GM19397 (cell line): ENCODE results near the gene TARBP2.
"Not testable (repeated sequence)": the region's sequence is repeated elsewhere in the genome, so short reads cannot be mapped to it uniquely, and the experiment has no call there.

ENCODE experiments used
- ATAC-seq: cut with Tn5 transposase; IDR thresholded peaks from one replicate; pipeline ENCODE4 v1.9.1; 2021; ENCODE audit warnings: mild to moderate bottlenecking, moderate library complexity; ENCODE audit not compliant: unreplicated experiment

The TARBP2 gene

DNA sequence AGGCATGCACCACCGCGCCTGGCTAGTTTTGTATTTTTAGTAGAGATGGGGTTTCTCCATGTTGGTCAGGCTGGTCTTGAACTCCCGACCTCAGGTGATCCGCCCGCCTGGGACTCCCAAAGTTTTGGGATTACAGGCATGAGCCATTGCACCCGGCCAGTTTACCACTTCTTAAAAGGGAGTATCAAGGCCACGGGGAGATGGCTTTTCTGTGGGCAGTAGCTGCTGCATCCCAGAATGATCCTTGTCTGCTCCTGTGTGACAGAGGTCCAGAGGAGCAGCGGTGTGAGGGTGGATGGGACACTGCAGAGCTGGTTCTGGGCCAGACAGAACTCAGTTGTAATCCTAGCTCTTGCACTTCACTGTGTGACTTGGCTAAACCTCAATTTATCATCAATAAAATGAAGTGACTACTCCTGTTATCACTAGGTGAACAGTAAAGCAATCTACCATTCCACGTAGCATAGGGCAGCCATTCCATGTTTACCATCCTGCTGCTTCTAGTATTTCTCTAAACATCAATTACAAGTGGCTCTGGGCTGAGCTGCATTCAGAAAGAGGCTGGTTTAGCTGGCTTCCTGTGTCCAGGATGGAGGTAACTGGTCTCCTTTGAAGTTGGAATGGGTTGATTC lies 9.2 kb downstream of the TARBP2 start:
- ATAC-seq = no peak

DNA sequence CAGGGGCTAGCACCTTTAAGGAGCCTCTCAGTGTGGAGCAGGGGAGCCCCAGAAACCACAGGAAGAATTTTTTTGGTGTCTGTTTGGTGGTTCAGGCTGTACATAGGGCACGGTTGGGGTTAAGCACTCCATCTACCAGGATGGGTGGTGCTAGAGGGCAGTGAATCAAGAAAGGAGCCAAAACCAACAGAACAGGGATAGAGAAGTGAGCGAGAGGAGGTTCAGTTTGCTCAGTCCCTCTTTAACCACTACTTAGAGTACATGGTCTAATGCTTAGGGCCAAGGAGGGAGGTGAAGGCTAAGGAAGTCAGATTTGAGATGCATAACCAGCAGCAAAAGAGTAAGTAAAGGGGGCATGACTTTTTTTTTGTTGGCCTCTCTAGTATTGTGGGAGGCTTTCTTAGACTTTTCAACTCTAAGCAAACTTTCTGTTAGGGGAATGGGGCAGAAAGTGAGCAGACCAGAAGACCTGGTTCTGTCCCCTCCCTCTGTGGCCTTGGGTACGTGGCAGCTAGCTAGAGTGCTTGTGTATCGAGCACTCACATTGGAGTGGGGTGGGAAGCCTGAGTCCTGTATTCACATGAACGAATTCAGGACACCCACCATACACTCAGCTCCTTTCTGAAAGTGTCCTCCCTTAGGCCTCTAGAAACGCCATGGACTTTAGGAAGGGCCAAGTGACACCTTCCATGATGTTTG lies 12.8 kb downstream of the TARBP2 start:
- ATAC-seq = no peak

DNA sequence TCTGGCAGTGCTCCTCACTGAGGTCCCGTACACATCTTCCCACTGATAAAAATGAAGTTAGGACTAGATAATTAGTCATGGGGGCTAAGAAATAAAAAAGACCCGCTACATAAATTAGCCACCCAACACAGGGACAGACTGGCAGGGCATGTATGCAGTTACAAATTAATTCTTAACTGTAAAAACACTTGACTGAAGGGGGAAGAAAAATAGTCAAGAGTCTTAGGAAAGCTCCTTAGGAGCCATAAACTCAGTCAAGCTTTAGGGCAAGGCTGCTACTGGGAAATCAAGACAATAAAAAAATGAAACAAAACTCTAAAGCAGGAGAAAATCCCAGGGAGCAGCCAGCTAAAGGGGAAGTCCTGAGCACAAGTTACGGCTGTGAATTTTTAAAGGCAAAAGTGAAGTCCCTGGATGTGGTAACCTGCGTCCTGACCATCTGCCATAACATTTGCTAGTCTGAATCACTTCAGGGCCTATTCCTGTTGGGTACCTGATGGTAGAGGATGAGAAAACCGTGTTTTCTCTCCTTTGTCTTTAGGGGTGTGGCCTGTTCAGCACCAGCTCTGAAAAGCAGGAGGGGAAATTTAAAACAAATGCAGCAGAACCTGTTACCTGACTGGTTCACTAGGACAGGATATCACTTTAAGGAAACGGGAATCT lies 13.7 kb downstream of the TARBP2 start:
- no peak for ATAC-seq

- no peak for ATAC-seq
These were observed 14.2 kb downstream of the TARBP2 start for GRCh38 chr12:53515291-53515680.

GRCh38 chr12:53516758-53517455 lies 15.8 kb downstream of the TARBP2 start:
- ATAC-seq = no peak

DNA sequence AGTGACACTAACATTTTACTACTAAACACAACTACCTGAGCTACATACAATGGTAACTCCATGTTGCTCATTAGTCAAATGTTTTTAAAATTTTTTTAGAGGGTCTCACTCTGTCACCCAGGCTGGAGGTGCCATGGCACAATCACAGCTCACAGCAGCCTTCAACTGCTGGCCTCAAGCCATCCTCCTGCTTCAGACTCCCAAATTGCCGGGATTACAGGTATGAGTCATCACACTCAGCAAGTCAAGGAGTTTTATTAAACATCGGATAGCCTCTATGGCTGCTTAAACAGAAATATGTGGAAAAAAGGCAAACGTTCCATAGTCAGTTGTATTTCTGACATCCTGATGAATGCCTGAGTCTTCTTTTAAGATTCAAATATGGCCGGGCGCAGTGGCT lies 17.3 kb downstream of the TARBP2 start:
- no peak for ATAC-seq

- ATAC-seq = no peak
These were observed 22.0 kb downstream of the TARBP2 start for GRCh38 chr12:53523131-53523530.

DNA sequence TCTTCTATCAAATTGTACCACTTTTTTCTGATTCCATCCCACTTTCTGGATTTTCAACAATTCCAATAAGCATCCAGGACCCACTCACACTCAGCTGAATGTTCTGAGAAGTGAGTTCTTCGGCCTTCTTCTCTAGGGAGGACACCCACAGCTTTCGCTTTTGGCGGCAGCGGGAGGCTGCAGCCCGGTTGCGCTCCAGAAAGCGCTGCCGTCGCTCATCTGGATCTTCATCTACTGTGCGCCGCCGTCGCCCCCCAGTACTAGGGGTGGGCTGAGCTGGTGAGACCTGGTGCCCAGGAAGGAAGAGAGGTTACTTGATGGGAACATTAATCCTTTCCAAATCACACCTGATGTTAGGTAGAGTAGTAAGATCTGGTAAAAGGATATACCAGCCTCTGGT lies 23.4 kb downstream of the TARBP2 start:
- ATAC-seq = no peak

- no peak for ATAC-seq
These were observed 29.0 kb downstream of the TARBP2 start for GRCh38 chr12:53530061-53530460.

DNA sequence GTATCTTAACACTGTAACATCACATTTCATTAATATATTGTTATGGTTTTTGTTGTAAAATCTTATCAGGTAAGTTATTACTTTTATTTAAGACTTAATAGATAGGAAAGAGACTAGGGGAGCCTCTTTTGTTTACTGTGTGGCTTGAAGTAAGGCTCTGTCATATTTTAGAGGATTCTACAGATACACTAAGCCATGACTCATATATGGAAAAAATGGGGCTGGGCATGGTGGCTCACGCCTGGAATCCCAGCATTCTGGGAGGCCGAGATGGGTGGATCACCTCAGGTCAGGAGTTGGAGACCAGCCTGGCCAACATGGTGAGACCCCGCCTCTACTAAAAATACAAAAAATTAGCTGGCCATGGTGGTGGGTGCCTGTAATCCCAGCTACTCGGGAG lies 29.8 kb downstream of the TARBP2 start:
- no peak for ATAC-seq

DNA sequence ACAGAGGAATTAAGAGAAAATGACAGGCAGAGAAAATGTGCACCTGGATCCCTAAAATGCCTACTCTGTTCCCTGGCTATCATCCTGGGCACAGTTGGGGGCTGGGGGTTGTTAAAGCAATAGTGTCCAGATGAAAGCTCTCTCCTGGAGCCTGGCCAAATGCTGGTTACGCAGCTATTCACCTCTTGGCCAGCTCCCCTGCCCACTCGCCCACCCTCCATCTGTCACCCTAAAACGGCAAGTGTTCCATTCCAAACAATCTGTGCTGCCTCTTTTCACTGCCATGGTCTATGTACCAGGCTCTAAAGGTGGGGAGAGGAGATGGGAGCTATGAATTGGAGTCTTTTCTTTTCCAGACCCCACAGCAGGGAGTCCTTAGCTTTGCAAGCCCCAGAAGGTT lies 30.9 kb downstream of the TARBP2 start:
- ATAC-seq = no peak

DNA sequence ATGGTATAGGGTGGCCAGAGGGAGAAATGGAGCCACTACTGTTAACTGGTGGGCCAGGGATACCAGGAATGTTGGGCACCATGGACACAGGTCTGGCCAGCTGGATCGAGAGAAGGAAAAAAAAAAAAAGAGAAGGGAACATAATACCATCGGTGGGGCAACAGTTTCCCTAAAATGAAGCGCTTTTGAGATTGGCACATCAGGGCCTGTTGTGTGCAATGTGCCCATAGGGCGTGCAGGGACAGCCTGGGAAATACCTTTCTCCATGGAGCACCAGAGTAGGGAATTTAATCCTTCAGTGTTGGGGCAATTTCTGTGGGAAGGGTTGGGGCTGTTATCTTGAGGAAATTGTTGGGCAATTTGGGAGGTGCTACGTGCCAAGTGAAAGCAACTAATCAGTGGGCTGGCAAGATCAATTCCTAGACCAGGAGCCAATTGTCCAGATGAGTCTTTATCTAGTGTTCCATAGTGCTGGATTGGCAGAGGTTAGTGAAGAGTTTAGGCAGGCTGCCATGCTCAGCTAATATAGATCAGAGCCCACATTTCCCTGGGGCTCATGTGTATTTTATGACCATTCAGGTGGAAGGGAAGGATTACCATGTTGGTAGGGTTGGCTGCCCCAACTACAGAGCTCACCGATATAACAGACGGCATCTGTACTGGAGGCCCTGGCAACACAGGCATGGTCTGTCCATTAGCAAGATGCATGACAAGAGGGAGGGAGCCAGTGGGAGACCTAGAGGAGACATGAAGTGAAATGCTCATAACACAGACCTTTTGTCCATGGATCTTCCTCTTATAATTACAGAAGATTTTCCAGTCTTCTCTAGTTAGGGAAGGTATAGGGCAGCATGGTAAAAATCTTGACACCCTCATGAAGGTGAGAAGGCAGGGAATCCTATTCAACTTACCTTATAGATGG lies 31.7 kb downstream of the TARBP2 start:
- ATAC-seq = no peak

GRCh38 chr12:53533471-53533870 lies 32.4 kb downstream of the TARBP2 start:
- ATAC-seq = no peak

GRCh38 chr12:53536962-53537361 lies 35.9 kb downstream of the TARBP2 start:
- ATAC-seq = no peak

DNA sequence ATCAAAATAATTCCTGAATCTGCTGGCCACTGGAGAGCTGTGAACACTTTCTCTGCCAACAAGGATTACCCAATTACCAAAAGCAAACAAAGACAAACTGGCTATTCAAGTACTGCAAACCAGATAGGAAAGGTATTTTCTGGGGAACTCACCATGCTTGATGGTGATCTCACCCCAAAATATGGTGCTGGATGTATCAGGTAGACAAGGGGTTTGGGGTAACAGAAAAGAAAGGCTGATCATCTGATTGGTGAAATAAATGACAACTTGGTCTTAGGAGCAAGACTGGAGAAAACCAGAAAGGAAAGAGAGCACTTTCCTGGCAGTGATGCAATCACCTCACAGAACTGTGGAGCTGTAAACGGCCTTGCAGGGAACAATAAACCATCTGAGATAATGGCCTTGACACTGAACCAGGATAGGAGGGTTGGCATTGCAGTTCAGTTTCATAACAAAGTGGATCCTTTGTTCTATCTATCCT lies 37.2 kb downstream of the TARBP2 start:
- ATAC-seq = no peak

DNA sequence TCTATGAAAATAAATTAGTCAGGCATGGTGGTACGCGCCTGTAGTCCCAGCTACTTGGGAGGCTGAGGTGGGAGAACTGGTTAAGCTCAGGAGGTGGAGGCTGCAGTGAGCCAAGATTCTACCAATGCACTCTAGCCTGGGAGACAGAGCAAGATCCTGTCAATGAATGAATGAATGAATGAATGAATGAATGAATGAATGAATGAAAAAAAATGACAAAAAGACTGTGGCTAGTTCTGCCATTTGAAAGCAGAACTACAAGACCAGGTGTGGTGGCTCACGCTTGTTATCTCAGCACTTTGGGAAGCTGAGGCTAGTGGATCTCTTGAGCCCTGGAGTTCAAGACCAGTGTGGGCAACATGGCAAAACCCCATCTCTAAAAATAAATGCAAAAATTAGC lies 38.4 kb downstream of the TARBP2 start:
- no peak for ATAC-seq

DNA sequence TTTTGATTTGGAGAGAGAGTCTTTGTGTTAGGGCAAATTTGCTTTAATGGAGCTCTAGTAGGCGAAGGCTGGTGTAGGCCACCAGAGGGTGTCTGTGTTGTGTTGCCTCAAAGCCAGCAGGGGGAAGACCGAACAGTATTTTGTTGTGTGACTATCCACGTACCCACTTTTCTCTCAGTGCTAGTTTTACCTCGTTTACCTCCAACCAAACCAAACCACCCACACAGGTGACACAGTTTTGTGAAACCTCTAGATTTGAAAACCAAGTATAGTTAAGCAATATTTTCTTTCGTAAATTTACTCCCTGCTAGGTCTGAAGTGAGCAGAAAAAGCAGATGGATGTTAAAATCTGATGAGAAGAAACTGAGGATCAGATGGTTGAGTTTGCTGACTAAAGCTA lies 42.5 kb downstream of the TARBP2 start:
- ATAC-seq = no peak

DNA sequence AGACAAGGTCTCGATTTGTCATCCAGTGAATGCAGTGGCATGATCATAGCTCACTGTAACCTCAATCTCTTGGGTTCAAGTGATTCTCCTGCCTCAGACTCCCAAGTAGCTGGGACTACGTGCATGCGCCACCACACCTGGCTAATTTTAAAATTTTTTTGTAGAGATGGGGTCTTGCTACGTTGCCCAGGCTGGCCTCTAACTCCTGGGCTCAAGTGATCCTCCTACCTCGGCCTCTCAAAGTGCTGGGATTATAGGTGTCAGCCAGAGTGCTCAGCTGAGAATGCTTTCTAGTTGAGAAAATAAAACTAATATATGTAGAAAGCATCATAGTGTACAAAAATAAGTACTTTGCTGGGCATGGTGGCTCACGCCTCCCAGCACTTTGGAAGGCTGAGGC lies 47.3 kb downstream of the TARBP2 start:
- not testable (repeated sequence) for ATAC-seq

GRCh38 chr12:53550131-53550530 lies 49.0 kb downstream of the TARBP2 start:
- ATAC-seq = not testable (repeated sequence)

DNA sequence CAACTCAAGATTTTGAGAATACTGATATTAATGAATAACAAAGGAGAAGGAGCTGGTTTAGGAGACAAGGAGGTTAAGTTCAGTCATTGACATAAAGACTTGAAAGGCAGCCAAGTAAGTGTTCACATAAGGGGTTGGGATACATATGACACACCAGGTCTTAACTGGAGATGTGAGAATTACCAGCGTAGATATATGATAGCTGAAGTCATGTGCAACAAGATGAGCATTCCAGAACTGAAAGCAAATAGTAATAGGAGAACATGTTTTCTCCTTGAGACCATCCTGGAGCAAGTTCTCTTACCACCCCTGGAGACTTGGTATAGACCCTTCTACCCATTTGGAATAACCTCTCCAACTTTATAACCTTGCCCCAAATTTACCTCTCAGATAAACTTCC lies 49.5 kb downstream of the TARBP2 start:
- no peak for ATAC-seq

DNA sequence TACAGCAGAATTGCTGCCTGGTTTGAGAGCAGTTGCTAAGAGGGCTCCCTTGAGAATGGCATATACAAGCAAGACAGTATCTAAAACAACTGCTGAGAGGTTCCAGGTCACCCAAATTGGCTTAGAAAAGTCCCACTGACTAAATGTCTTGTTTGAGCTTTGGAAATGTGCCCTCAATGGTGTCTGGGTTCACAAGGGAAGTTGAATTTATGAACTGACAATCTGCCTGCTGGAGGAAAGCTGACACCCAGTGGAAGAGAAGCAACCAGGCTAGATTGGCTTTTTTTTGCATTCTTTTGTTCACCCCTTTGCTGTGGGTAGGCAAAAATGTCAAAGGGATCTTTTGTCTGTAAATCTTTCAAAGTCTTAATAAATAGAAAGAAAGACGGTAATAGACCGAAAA lies 50.8 kb downstream of the TARBP2 start:
- no peak for ATAC-seq
